Mesendoderm (in vitro differentiated cells): ENCODE data around the gene KRTAP7-1. TPM values are rescaled to one million over a fixed set of nuclear protein-coding genes. Genes with fewer than 3 reads are reported as not detected.

Experiments
- DNase-seq: peaks from one replicate; pipeline ENCODE4 v3.0.0; 2013
- H2AK5ac ChIP-seq: 2 replicates; pipeline ENCODE4 v1.6.1; 2013; ENCODE audit warnings: low read length, inconsistent platforms
- H2BK120ac ChIP-seq: 2 replicates; pipeline ENCODE4 v1.6.1; 2013; ENCODE audit warnings: low read depth, mild to moderate bottlenecking, low read length, moderate library complexity, mixed read lengths
- H2BK15ac ChIP-seq: replicated peaks from 2 replicates; pipeline ENCODE4 v1.6.1; 2013; ENCODE audit warnings: low read depth, mild to moderate bottlenecking, moderate library complexity
- H2BK5ac ChIP-seq: 2 replicates; pipeline ENCODE4 v1.6.1; 2013; ENCODE audit warnings: low read length, inconsistent platforms
- H3K18ac ChIP-seq: 2 replicates; pipeline ENCODE4 v1.6.1; 2013; ENCODE audit warnings: mild to moderate bottlenecking, low read length, mixed read lengths
- H3K23ac ChIP-seq: one replicate; pipeline ENCODE4 v1.6.1; 2013; ENCODE audit warnings: low read length
- H3K27ac ChIP-seq: 2 replicates; pipeline ENCODE4 v1.5.1; 2013; ENCODE audit warnings: low read depth, mild to moderate bottlenecking, inconsistent platforms, low read length, moderate library complexity
- H3K27me3 ChIP-seq: 2 replicates; pipeline ENCODE4 v1.6.1; 2013; ENCODE audit warnings: low read length, control low read depth, mild to moderate bottlenecking, inconsistent platforms; ENCODE audit not compliant: insufficient read depth, poor library complexity
- H3K36me3 ChIP-seq: 2 replicates; pipeline ENCODE4 v1.6.1; 2013; ENCODE audit warnings: low read length, inconsistent platforms; ENCODE audit not compliant: control insufficient read depth, insufficient read depth
- H3K4ac ChIP-seq: one replicate; pipeline ENCODE4 v1.6.1; 2013; ENCODE audit warnings: low read depth, mild to moderate bottlenecking, low read length, moderate library complexity
- H3K4me1 ChIP-seq: 2 replicates; pipeline ENCODE4 v1.6.1; 2013; ENCODE audit warnings: low read depth, low read length, inconsistent platforms; ENCODE audit not compliant: control insufficient read depth
- H3K4me2 ChIP-seq: 2 replicates; pipeline ENCODE4 v1.6.1; 2013; ENCODE audit warnings: low read length
- H3K4me3 ChIP-seq: 2 replicates; pipeline ENCODE4 v1.5.1; 2013; ENCODE audit warnings: mild to moderate bottlenecking, low read length
- H3K56ac ChIP-seq: one replicate; pipeline ENCODE4 v1.6.1; 2013; ENCODE audit warnings: low read length
- H3K79me1 ChIP-seq: 2 replicates; pipeline ENCODE4 v1.6.1; 2013; ENCODE audit warnings: low read length, inconsistent platforms
- H3K79me2 ChIP-seq: 2 replicates; pipeline ENCODE4 v1.6.1; 2013; ENCODE audit warnings: mild to moderate bottlenecking, low read length; ENCODE audit not compliant: control insufficient read depth, insufficient read depth
- H3K9ac ChIP-seq: 2 replicates; pipeline ENCODE4 v1.6.1; 2013; ENCODE audit warnings: low read length, inconsistent platforms
- H4K5ac ChIP-seq: one replicate; pipeline ENCODE4 v1.6.1; 2013; ENCODE audit warnings: low read length
- H4K8ac ChIP-seq: one replicate; pipeline ENCODE4 v1.6.1; 2013; ENCODE audit warnings: low read depth, mild to moderate bottlenecking, control low read depth, low read length, moderate library complexity
- WGBS: extraction: QIAGEN DNeasy Blood & Tissue Kit; methylation state at CpG from one replicate; pipeline ENCODE4 v1.1.7; 2013; ENCODE audit warnings: low lambda C conversion rate, missing lambda C conversion rate; ENCODE audit not compliant: insufficient coverage; ENCODE audit errors: extremely low coverage; 5-methylcytosine and 5-hydroxymethylcytosine counted together
- small RNA-seq: library from polyadenylated mRNA; stranded (forward); fragments of <200 nt; extraction: miRNeasy Mini kit (QIAGEN cat#:217004); gene quantifications from one replicate; pipeline ENCODE3, GENCODE V24; 2013; ENCODE audit not compliant: insufficient read depth

KRTAP7-1 gene

GRCh38 chr21:30793581-30794314 lies 35.8 kb downstream of the KRTAP7-1 start:
- Histone ChIP-seq H3K56ac (no peak overlapping the region), H2BK5ac (no peak overlapping the region), H2AK5ac (no peak overlapping the region), H3K36me3 (no peaks in the 10 kb centered on the region), H3K4me3 (no peak overlapping the region), H2BK120ac (no peak overlapping the region), H3K4me1 (no peaks in the 10 kb centered on the region), H3K4ac (no peak overlapping the region), H3K18ac (no peak overlapping the region), H4K8ac (no peak overlapping the region), H3K4me2 (no peak overlapping the region), H4K5ac (no peak overlapping the region), H3K79me2 (no peaks in the 10 kb centered on the region), H3K27ac (no peak overlapping the region), H3K9ac (no peak overlapping the region), H3K27me3 (no peaks in the 10 kb centered on the region), H3K23ac (no peak overlapping the region), H3K79me1 (no peaks in the 10 kb centered on the region), H2BK15ac (no peak overlapping the region)
- no peak for DNase-seq
- WGBS, result no CpG with 5 or more reads among the region's 2 CpGs

GRCh38 chr21:30779249-30779648 lies 50.3 kb downstream of the KRTAP7-1 start:
- H3K4me1 ChIP-seq, result no peaks in the 10 kb centered on the region
- WGBS, result no CpG with 5 or more reads among the region's 1 CpG
- no peaks in the 10 kb centered on the region for H3K79me1 ChIP-seq
- no peak overlapping the region for H3K27ac ChIP-seq
- no peak overlapping the region for H3K23ac ChIP-seq
- no peak overlapping the region for H3K4ac ChIP-seq
- no peak for DNase-seq
- no peaks in the 10 kb centered on the region for H3K27me3 ChIP-seq
- no peak overlapping the region for H4K5ac ChIP-seq
- H3K4me3 ChIP-seq, result no peak overlapping the region
- no peak overlapping the region for H4K8ac ChIP-seq
- no peak overlapping the region for H2BK5ac ChIP-seq
- H2BK15ac ChIP-seq, result no peak overlapping the region
- H3K36me3 ChIP-seq, result no peaks in the 10 kb centered on the region
- H3K56ac ChIP-seq, result no peak overlapping the region
- no peak overlapping the region for H3K9ac ChIP-seq
- no peaks in the 10 kb centered on the region for H3K79me2 ChIP-seq
- no peak overlapping the region for H2AK5ac ChIP-seq
- H3K18ac ChIP-seq, result no peak overlapping the region
- H3K4me2 ChIP-seq, result no peak overlapping the region
- H2BK120ac ChIP-seq, result no peak overlapping the region

Small RNA genes lying within 50 kb of the gene (small RNA-seq; reads per million reads assigned to genes)
- gene KRTAP8-2P (not detected), gene KRTAP8-3P (not detected)
